SK-N-SH treated with all-trans-retinoic acid at 6 μM for 48 hours (cell line): ENCODE data around the gene RANBP1.

Experiments
- ATAC-seq: fragments of 200-7000 bp; cut with Tn5 transposase; 3 replicates; pipeline ENCODE4 v1.9.1; 2020; ENCODE audit warnings: mild to moderate bottlenecking, moderate library complexity
- ARNTL ChIP-seq: fragments of 450-650 bp; formaldehyde crosslinking; IDR thresholded peaks from 2 replicates; pipeline ENCODE4 v1.5.0; 2020; ENCODE audit warnings: low read depth, mild to moderate bottlenecking, moderate library complexity, borderline replicate concordance
- BACH2 ChIP-seq: fragments of 250-450 bp; sonication (Bioruptor Pico); IDR thresholded peaks from 2 replicates; pipeline ENCODE4 v1.9.0; 2021; ENCODE audit warnings: mild to moderate bottlenecking, borderline replicate concordance
- CSDC2 ChIP-seq: fragments of 250-450 bp; sonication (Bioruptor Pico); IDR thresholded peaks from 2 replicates; pipeline ENCODE4 v1.5.0; 2020; ENCODE audit warnings: mild to moderate bottlenecking, moderate library complexity
- GLIS3 ChIP-seq: fragments of 250-450 bp; sonication (Bioruptor Pico); IDR thresholded peaks from 2 replicates; pipeline ENCODE4 v1.5.0; 2020; ENCODE audit warnings: mild to moderate bottlenecking, moderate library complexity
- ISL1 ChIP-seq: fragments of 250-450 bp; sonication (Bioruptor Pico); IDR thresholded peaks from 2 replicates; pipeline ENCODE4 v2.1.2; 2022; ENCODE audit warnings: mild to moderate bottlenecking, moderate library complexity
- OSR1 ChIP-seq: fragments of 250-450 bp; sonication (Bioruptor Pico); IDR thresholded peaks from 2 replicates; pipeline ENCODE4 v1.8.0; 2022; ENCODE audit warnings: moderate library complexity, mild to moderate bottlenecking, inconsistent platforms
- RARB ChIP-seq: fragments of 250-450 bp; sonication (Bioruptor Pico); IDR thresholded peaks from 2 replicates; pipeline ENCODE4 v1.8.0; 2021; ENCODE audit warnings: mild to moderate bottlenecking, moderate library complexity
- TCF4 ChIP-seq: fragments of 250-450 bp; sonication (Bioruptor Pico); IDR thresholded peaks from 2 replicates; pipeline ENCODE4 v1.8.0; 2021; ENCODE audit warnings: mild to moderate bottlenecking, moderate library complexity, borderline replicate concordance
- TOX ChIP-seq: fragments of 250-450 bp; sonication (Bioruptor Pico); IDR thresholded peaks from 2 replicates; pipeline ENCODE4 v1.8.0; 2021; ENCODE audit warnings: mild to moderate bottlenecking, moderate library complexity, borderline replicate concordance
- ZC3H10 ChIP-seq: fragments of 250-450 bp; sonication (Bioruptor Pico); IDR thresholded peaks from 2 replicates; pipeline ENCODE4 v1.5.1; 2021; ENCODE audit warnings: mild to moderate bottlenecking, moderate library complexity
- ZFP3 ChIP-seq: fragments of 250-450 bp; sonication (Bioruptor Pico); IDR thresholded peaks from 2 replicates; pipeline ENCODE4 v1.5.0; 2020; ENCODE audit warnings: mild to moderate bottlenecking, moderate library complexity
- ZNF70 ChIP-seq: fragments of 450-650 bp; formaldehyde crosslinking; IDR thresholded peaks from 2 replicates; pipeline ENCODE4 v1.5.0; 2020; ENCODE audit warnings: mild to moderate bottlenecking, moderate library complexity
- ZNF8 ChIP-seq: fragments of 450-650 bp; formaldehyde crosslinking; IDR thresholded peaks from 2 replicates; pipeline ENCODE4 v1.5.0; 2020; ENCODE audit warnings: mild to moderate bottlenecking, moderate library complexity
- TF ChIP-seq, protein P1 (sequence below): fragments of 250-450 bp; sonication (Bioruptor Pico); IDR thresholded peaks from 2 replicates; pipeline ENCODE4 v1.5.1; 2020; ENCODE audit warnings: low read depth, mild to moderate bottlenecking, moderate library complexity
- TF ChIP-seq, protein P2 (sequence below): fragments of 250-450 bp; sonication (Bioruptor Pico); IDR thresholded peaks from 2 replicates; pipeline ENCODE4 v1.5.1; 2021; ENCODE audit warnings: mild to moderate bottlenecking, moderate library complexity
- TF ChIP-seq, protein P3 (sequence below): fragments of 250-450 bp; sonication (Bioruptor Pico); IDR thresholded peaks from 2 replicates; pipeline ENCODE4 v1.8.0; 2020; ENCODE audit warnings: mild to moderate bottlenecking, moderate library complexity, borderline replicate concordance
- TF ChIP-seq, protein P4 (sequence below): fragments of 250-450 bp; sonication (Bioruptor Pico); IDR thresholded peaks from 2 replicates; pipeline ENCODE4 v1.5.0; 2020; ENCODE audit warnings: mild to moderate bottlenecking, moderate library complexity
- TF ChIP-seq, protein P5 (sequence below): fragments of 250-450 bp; sonication (Bioruptor Pico); IDR thresholded peaks from 2 replicates; pipeline ENCODE4 v1.8.0; 2021; ENCODE audit warnings: low read depth, mild to moderate bottlenecking, moderate library complexity, borderline replicate concordance

The RANBP1 gene

DNA sequence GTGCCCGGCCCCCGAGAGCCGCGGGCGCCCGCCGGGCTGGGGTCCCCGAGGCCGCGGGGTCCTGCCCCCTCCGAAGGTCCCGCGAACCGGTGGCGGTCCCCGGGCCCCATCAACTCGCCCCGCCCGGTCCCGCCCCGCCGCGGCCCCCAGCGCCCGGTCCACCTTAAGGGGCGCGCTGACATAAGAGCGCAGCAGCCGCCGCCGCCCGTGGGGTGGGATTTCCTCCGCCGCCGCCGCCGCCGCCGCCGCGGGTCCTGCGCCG lies 15.6 kb downstream of the RANBP1 start, which contains the start of gene ZDHHC8 (continued):
- TF ChIP-seq GLIS3 (CRISPR knock-in tag) (no peak), ISL1 (CRISPR knock-in tag) (no peak), BACH2 (CRISPR knock-in tag) (no peak), OSR1 (no peak), CSDC2 (no peak), TCF4 (no peak)
- TF ChIP-seq, protein P1, sequence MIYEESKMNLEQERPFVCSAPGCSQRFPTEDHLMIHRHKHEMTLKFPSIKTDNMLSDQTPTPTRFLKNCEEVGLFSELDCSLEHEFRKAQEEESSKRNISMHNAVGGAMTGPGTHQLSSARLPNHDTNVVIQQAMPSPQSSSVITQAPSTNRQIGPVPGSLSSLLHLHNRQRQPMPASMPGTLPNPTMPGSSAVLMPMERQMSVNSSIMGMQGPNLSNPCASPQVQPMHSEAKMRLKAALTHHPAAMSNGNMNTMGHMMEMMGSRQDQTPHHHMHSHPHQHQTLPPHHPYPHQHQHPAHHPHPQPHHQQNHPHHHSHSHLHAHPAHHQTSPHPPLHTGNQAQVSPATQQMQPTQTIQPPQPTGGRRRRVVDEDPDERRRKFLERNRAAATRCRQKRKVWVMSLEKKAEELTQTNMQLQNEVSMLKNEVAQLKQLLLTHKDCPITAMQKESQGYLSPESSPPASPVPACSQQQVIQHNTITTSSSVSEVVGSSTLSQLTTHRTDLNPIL = no peak
- TF ChIP-seq, protein P2, sequence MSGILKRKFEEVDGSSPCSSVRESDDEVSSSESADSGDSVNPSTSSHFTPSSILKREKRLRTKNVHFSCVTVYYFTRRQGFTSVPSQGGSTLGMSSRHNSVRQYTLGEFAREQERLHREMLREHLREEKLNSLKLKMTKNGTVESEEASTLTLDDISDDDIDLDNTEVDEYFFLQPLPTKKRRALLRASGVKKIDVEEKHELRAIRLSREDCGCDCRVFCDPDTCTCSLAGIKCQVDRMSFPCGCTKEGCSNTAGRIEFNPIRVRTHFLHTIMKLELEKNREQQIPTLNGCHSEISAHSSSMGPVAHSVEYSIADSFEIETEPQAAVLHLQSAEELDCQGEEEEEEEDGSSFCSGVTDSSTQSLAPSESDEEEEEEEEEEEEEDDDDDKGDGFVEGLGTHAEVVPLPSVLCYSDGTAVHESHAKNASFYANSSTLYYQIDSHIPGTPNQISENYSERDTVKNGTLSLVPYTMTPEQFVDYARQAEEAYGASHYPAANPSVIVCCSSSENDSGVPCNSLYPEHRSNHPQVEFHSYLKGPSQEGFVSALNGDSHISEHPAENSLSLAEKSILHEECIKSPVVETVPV (CRISPR knock-in tag) = no peak
- TF ChIP-seq, all 23 proteins: peak for 0

DNA sequence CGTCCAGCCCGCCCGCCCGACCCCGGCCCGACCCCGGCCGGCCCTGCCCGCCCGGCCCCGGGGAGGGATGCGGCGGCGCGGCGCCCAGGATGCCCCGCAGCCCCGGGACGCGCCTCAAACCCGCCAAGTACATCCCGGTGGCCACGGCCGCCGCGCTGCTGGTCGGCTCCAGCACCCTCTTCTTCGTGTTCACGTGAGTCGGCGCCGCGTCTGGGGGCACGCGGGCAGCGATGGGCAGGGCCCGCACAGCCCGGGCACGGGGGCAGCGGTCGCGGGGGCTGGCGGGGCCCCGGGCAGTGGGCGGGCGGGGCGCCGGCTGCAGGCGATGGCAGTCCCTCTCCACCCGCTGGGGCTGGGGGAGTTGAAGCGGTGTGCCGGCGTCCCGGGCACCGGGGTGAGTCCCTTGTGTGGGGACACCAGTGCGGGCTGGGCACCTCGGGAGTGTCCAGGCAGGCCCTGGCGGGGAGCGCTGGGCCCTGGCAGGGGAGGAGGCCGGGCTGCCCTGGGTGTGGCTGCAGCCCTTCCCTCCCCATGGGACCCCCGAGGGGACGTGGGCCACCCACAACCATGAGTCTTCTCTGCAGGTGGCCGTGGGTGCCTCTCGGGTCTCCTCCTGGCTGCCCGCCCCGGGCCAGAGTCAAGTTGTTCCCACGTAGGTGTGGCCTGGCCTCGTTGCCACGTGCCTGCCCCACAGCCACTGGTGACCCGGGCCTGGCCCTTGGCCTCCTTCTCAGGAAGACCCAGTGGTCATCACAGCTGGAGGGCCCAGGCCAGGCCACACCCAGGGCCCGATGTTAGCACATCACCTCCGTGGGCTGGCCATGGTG lies 16.2 kb downstream of the RANBP1 start:
- ATAC-seq = 0 out of 3 replicates have a peak, but pooled peaks have one; percentile 1
- no peak for TF ChIP-seq TOX
- TF ChIP-seq GLIS3 (CRISPR knock-in tag) = no peak
- TF ChIP-seq, all 23 proteins: peak for 0

DNA sequence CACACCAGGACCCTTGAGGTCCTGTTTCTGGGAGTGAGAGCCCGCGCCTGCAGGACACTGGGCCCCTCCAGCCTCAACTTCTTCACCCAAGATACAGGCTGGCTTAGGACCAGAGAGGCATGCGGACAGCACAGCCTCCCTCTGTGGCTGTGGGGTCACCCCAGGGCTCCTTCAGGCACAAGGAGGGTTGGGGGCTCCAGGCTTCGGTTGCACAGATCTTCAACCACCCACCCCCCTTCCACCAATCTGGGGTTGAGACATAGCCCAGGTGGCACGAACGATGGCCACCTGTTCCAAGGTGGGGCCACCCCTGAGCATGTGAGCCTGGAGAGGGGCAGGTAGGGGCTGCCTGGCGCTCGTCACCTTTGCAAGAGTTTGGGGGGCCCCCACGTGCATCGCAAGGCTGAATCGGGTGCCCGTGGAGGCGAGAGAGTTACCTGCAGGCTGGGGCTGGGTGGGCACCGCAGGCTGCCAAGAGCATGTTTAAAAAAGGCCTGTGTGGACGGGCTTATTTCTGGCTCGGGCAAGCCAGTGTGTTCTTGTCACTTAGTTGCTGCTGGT lies 16.9 kb downstream of the RANBP1 start:
- TF ChIP-seq ZC3H10 (CRISPR knock-in tag) (no peak), ARNTL (CRISPR knock-in tag) (no peak), ZNF8 (CRISPR knock-in tag) (no peak), ZFP3 (no peak), RARB (no peak), ZNF70 (CRISPR knock-in tag) (no peak), OSR1 (no peak)
- TF ChIP-seq, protein P3, sequence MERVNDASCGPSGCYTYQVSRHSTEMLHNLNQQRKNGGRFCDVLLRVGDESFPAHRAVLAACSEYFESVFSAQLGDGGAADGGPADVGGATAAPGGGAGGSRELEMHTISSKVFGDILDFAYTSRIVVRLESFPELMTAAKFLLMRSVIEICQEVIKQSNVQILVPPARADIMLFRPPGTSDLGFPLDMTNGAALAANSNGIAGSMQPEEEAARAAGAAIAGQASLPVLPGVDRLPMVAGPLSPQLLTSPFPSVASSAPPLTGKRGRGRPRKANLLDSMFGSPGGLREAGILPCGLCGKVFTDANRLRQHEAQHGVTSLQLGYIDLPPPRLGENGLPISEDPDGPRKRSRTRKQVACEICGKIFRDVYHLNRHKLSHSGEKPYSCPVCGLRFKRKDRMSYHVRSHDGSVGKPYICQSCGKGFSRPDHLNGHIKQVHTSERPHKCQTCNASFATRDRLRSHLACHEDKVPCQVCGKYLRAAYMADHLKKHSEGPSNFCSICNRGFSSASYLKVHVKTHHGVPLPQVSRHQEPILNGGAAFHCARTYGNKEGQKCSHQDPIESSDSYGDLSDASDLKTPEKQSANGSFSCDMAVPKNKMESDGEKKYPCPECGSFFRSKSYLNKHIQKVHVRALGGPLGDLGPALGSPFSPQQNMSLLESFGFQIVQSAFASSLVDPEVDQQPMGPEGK (CRISPR knock-in tag) = no peak
- TF ChIP-seq, protein P4, sequence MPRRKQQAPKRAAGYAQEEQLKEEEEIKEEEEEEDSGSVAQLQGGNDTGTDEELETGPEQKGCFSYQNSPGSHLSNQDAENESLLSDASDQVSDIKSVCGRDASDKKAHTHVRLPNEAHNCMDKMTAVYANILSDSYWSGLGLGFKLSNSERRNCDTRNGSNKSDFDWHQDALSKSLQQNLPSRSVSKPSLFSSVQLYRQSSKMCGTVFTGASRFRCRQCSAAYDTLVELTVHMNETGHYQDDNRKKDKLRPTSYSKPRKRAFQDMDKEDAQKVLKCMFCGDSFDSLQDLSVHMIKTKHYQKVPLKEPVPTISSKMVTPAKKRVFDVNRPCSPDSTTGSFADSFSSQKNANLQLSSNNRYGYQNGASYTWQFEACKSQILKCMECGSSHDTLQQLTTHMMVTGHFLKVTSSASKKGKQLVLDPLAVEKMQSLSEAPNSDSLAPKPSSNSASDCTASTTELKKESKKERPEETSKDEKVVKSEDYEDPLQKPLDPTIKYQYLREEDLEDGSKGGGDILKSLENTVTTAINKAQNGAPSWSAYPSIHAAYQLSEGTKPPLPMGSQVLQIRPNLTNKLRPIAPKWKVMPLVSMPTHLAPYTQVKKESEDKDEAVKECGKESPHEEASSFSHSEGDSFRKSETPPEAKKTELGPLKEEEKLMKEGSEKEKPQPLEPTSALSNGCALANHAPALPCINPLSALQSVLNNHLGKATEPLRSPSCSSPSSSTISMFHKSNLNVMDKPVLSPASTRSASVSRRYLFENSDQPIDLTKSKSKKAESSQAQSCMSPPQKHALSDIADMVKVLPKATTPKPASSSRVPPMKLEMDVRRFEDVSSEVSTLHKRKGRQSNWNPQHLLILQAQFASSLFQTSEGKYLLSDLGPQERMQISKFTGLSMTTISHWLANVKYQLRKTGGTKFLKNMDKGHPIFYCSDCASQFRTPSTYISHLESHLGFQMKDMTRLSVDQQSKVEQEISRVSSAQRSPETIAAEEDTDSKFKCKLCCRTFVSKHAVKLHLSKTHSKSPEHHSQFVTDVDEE (CRISPR knock-in tag) = no peak
- TF ChIP-seq, protein P5, sequence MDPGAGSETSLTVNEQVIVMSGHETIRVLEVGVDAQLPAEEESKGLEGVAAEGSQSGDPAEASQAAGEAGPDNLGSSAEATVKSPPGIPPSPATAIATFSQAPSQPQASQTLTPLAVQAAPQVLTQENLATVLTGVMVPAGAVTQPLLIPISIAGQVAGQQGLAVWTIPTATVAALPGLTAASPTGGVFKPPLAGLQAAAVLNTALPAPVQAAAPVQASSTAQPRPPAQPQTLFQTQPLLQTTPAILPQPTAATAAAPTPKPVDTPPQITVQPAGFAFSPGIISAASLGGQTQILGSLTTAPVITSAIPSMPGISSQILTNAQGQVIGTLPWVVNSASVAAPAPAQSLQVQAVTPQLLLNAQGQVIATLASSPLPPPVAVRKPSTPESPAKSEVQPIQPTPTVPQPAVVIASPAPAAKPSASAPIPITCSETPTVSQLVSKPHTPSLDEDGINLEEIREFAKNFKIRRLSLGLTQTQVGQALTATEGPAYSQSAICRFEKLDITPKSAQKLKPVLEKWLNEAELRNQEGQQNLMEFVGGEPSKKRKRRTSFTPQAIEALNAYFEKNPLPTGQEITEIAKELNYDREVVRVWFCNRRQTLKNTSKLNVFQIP (CRISPR knock-in tag) = no peak
- no peak for ATAC-seq

DNA sequence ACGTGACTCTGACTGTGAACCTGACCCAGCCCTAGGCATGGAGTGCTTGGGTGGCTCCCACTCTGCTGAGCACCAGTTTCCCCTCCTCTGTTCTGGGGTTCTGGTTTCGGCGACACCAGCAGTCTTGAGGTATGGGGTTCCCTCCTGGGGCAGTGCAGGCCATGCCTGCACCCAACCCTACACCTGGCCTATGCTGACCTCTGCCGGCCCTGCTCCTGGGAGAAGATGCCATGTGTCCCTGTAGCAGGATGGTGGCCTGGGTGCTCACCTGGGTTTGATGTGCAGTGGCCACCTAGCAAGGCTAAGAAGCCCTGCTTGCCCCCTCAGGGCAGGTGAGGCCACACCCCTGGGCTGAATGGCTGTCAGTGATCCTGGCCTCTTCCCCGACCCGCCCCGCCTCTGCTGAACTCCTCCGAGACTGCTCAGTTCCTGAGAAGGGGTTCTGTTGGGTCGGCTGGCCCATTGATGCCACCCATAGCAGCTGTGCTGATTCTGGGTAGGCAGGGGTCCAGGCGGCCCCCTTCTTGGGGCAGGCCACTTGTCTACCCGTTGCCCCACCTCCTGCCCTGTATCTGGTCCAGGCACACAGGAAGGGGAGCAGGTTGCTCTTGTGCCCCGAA lies 18.1 kb downstream of the RANBP1 start:
- no peak for ATAC-seq
- TF ChIP-seq OSR1 = no peak
- no peak for TF ChIP-seq BACH2 (CRISPR knock-in tag)
- no peak for TF ChIP-seq ZC3H10 (CRISPR knock-in tag)
